ENCODE measurements around the gene IFNG. TPM values are rescaled to one million over a fixed set of nuclear protein-coding genes. Genes with fewer than 3 reads are reported as not detected.

The IFNG gene
- total and polyA plus RNA-seq, 10 of the 15 experiments (the other 5 are each of a cell fraction or from before 2014, with no cell fraction given): 0.10 to 1.4 (median 0.25) TPM; not detected in 2

GRCh38 chr12:68198507-68199086, 39.1 kb upstream of the IFNG start (continued):
- TF ChIP-seq RCOR1 (conservative IDR thresholded peaks at IDR 0.05; ENCODE audit: low read depth, low read length): no peak

DNA sequence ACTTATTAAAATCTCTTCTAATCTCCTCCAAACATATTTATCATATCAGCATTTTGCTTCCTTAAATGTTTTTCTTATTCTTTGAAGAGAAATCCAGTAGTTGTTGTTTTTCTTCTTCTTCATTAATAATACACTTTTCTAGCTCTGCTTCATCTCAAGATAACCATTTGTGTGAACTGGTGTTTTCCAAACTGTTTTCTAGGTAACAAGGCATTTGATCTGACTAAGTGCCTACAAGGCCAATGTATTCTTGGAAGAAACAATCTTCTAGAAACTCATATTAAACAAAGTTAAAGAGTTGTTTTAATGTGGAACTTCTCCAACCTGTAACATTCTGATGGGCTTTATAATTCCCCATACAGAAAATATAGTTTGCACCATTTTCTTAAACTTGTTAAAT, 30.8 kb upstream of the IFNG start:
- ChIA-PET RAD21 (ENCODE audit: unreplicated experiment) (no interaction called here), POLR2A (no interaction called here), SMC1A (ENCODE audit: uncharacterized antibody, unreplicated experiment) (interaction anchor here (0.6 to 1.7 kb wide), 2 partner anchors 9 to 111 kb away, joined by 3 to 7 read pairs; no protein-coding TSS in a partner anchor), CTCF (interaction anchor here (0.5 kb wide), 1 partner anchor 28 kb away, joined by 3 read pairs; no protein-coding TSS in a partner anchor)
- H3K4me3 ChIP-seq: no peak overlapping the region
- ATAC-seq: no peak
- intact Hi-C loops (cut with micrococcal nuclease; ENCODE audit: unreplicated experiment): no loop called here
- no peaks in the 10 kb centered on the region for H3K4me1 ChIP-seq (ENCODE audit: control insufficient read depth, insufficient read depth, low read length)
- no peak overlapping the region for H3K9ac ChIP-seq (ENCODE audit: control insufficient read depth, insufficient read depth, low read length)
- in situ Hi-C loops (cut with MboI): no loop called here
- H3K27ac ChIP-seq (ENCODE audit: control insufficient read depth, insufficient read depth): no peak overlapping the region
- no peak for DNase-seq (ENCODE audit: low read depth, low spot score)
- BruUV-seq (replicated peaks): no TSS peak
- no peaks in the 10 kb centered on the region; the same call in 2 of the 3 replicates for H3K9me3 ChIP-seq (replicated peaks; ENCODE audit: control insufficient read depth, insufficient read depth, low read length)
- H3K79me2 ChIP-seq (ENCODE audit: control insufficient read depth, insufficient read depth, low read length): no peaks in the 10 kb centered on the region
- no peaks in the 10 kb centered on the region for H4K20me1 ChIP-seq (ENCODE audit: control insufficient read depth, insufficient read depth)
- H3K27me3 ChIP-seq (replicated peaks in 1 of 2; ENCODE audit: control insufficient read depth in 2 of 2, insufficient read depth in 2 of 2, low read length in 1 of 2): peaks cover 0 to 2% of the 10 kb centered on the region in 2 experiments; a peak in 1 of 4 replicates
- H3K36me3 ChIP-seq (ENCODE audit: control insufficient read depth in 2 of 2, insufficient read depth in 2 of 2, low read length in 1 of 2): no peaks in the 10 kb centered on the region
- FAIRE-seq: no peak
- no peak overlapping the region for H3K4me2 ChIP-seq (ENCODE audit: control insufficient read depth, insufficient read depth)
- no peak overlapping the region for H2AFZ ChIP-seq (ENCODE audit: control insufficient read depth, low read depth, low read length)
- TF ChIP-seq IKZF2 (IDR thresholded peaks at IDR 0.05): no peak
- no peak for TF ChIP-seq RFX5 (IDR thresholded peaks at IDR 0.05; ENCODE audit: low read depth, low read length)
- TF ChIP-seq NR2F1 (conservative IDR thresholded peaks at IDR 0.05): no peak
- TF ChIP-seq USF2 (IDR thresholded peaks at IDR 0.05; ENCODE audit: borderline replicate concordance, low read depth, low read length): no peak
- no peak for TF ChIP-seq CEBPZ (IDR thresholded peaks at IDR 0.05; ENCODE audit: low read depth, low read length)
- TF ChIP-seq SUPT20H (IDR thresholded peaks at IDR 0.05; ENCODE audit: borderline replicate concordance, control insufficient read depth, low read depth, low read length): no peak
- TF ChIP-seq CBFB (IDR thresholded peaks at IDR 0.05; ENCODE audit: low read depth): no peak
- no peak for TF ChIP-seq HDAC2 (IDR thresholded peaks at IDR 0.05)
- TF ChIP-seq RELB (IDR thresholded peaks at IDR 0.05; ENCODE audit: low read depth): no peak
- no peak for TF ChIP-seq CREB1 (IDR thresholded peaks at IDR 0.05; ENCODE audit: low read depth)
- TF ChIP-seq RB1 (IDR thresholded peaks at IDR 0.05; ENCODE audit: borderline replicate concordance): no peak
- no peak for TF ChIP-seq NR2C1 (IDR thresholded peaks at IDR 0.05)
- TF ChIP-seq RUNX3 (IDR thresholded peaks at IDR 0.05; ENCODE audit: low read length): no peak
- TF ChIP-seq PML (IDR thresholded peaks at IDR 0.05; ENCODE audit: low read length): no peak
- TF ChIP-seq ELK1 (IDR thresholded peaks at IDR 0.05; ENCODE audit: low read depth, low read length): no peak
